ENCODE measurements around the gene SHC3.

DNA sequence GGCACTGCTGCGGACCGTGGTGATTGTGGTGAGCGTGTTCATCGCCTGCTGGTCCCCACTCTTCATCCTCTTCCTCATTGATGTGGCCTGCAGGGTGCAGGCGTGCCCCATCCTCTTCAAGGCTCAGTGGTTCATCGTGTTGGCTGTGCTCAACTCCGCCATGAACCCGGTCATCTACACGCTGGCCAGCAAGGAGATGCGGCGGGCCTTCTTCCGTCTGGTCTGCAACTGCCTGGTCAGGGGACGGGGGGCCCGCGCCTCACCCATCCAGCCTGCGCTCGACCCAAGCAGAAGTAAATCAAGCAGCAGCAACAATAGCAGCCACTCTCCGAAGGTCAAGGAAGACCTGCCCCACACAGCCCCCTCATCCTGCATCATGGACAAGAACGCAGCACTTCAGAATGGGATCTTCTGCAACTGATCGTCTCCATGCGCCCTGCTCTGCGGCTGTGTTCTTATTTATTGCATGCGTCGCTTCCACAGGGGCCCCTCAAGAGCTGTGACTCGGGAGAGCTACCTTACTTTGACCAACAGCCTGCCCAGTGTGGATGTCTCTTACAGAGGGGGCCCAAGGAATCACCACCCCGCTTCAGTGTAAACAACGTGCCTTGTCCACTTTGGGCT is 176.6 kb downstream of the SHC3 start:
- TF ChIP-seq CBX5 (IDR thresholded peaks at IDR 0.05; ENCODE audit: borderline replicate concordance, low read depth) = no peak
- TF ChIP-seq, protein P1, sequence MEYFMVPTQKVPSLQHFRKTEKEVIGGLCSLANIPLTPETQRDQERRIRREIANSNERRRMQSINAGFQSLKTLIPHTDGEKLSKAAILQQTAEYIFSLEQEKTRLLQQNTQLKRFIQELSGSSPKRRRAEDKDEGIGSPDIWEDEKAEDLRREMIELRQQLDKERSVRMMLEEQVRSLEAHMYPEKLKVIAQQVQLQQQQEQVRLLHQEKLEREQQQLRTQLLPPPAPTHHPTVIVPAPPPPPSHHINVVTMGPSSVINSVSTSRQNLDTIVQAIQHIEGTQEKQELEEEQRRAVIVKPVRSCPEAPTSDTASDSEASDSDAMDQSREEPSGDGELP (CRISPR knock-in tag; IDR thresholded peaks at IDR 0.05; ENCODE audit: borderline replicate concordance) = no peak
- no peak for TF ChIP-seq MBD2 (IDR thresholded peaks at IDR 0.05; ENCODE audit: borderline replicate concordance, low read depth)
- no peak for TF ChIP-seq TBP (optimal IDR thresholded peaks at IDR 0.05; ENCODE audit: low read depth, low read length)
- TF ChIP-seq NFE2L1 (tag; IDR thresholded peaks at IDR 0.05; ENCODE audit: borderline replicate concordance, low read depth) = no peak
- TF ChIP-seq ZNF707 (CRISPR knock-in tag; conservative IDR thresholded peaks at IDR 0.05) = no peak
